IPS-20b (cell line): ENCODE results near the gene FKBP2.

ENCODE experiments used
- H3K27ac ChIP-seq: one replicate; pipeline ENCODE4 v1.5.1; 2013; ENCODE audit warnings: low read length
- H3K27me3 ChIP-seq: 2 replicates; pipeline ENCODE4 v1.6.1; 2013; ENCODE audit warnings: mild to moderate bottlenecking, low read length, inconsistent platforms; ENCODE audit not compliant: insufficient read depth
- H3K36me3 ChIP-seq: 2 replicates; pipeline ENCODE4 v1.6.1; 2013; ENCODE audit warnings: low read depth, mild to moderate bottlenecking, inconsistent platforms, low read length, moderate library complexity; ENCODE audit not compliant: insufficient read depth
- H3K4me1 ChIP-seq: 2 replicates; pipeline ENCODE4 v1.6.1; 2013; ENCODE audit warnings: mild to moderate bottlenecking, control low read depth, inconsistent platforms, low read length, moderate library complexity; ENCODE audit not compliant: insufficient read depth
- H3K4me3 ChIP-seq: 2 replicates; pipeline ENCODE4 v1.5.1; 2013; ENCODE audit warnings: mild to moderate bottlenecking, low read length, inconsistent platforms
- H3K9ac ChIP-seq: 2 replicates; pipeline ENCODE4 v1.6.1; 2013; ENCODE audit warnings: low read depth, mild to moderate bottlenecking, inconsistent platforms, low read length, moderate library complexity
- H3K9me3 ChIP-seq: 2 replicates; pipeline ENCODE4 v1.6.1; 2013; ENCODE audit warnings: mild to moderate bottlenecking, low read depth, low read length, inconsistent platforms; ENCODE audit not compliant: insufficient read depth

FKBP2 gene

DNA sequence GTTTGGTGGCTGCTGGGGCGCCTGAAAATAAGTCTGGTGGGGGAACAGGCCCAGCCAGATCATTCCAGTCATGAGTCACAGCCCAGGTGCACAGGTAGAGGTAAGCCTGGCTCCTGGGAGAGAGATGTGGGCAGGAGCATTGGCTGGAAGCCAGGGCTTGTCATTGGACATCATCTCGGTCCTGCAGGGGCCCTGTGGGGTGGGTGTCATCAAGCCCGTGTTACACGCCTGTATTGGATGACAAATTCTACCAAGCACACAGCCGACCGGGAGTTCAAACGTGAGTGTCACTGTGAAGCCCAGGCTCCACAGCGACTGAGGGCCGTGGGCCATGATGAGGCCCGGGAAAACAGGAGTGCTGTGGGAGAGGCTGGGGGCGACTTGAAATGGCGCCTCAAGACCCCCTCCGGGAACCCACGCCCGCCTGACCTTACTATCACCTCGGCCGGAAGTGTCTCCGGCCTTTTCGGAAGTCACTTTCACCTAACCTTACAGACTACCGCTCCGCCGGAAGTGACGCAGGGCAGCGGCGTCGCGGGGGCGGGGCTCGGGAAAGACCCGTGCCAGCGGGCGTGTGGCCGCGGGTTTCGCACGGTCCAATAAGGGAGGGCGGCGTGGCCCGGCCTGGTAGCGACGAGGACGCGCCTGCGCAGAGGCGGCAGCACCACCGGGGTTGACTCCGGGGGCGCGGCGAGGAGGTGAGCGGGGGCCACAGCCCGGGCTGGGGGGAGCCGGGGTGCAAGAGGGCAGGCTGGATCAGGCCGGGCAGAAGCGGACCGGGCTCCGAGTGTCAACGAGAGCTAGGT lies at the start of gene FKBP2:
FKBP2 (plus strand) TSS at position 661 of the 806 bp plus-strand sequence. CDS start 1,293 bp downstream, outside the sequence.
- H3K9ac ChIP-seq, result peak within 1 kb of the TSS; percentile 92
- H3K9me3 ChIP-seq, result no peaks in the 10 kb centered on the region
- peaks cover 34% of the 10 kb centered on the region for H3K36me3 ChIP-seq
- H3K4me3 ChIP-seq, result peak within 1 kb of the TSS; percentile 83
- no peaks in the 10 kb centered on the region for H3K27me3 ChIP-seq
- H3K4me1 ChIP-seq, result 0 out of 2 replicates have a peak, but pooled peaks cover 7% of the 10 kb centered on the region
- peak within 1 kb of the TSS; percentile 74 for H3K27ac ChIP-seq

GRCh38 chr11:64192434-64192833 lies 48.5 kb upstream of the FKBP2 start:
- no peaks in the 10 kb centered on the region; the same call in 1 of the 2 replicates for H3K9me3 ChIP-seq
- no peak overlapping the region for H3K4me3 ChIP-seq
- H3K4me1 ChIP-seq, result no peaks in the 10 kb centered on the region
- no peaks in the 10 kb centered on the region for H3K27me3 ChIP-seq
- peaks cover 75% of the 10 kb centered on the region for H3K36me3 ChIP-seq
- no peak overlapping the region for H3K27ac ChIP-seq
- H3K9ac ChIP-seq, result no peak overlapping the region

DNA sequence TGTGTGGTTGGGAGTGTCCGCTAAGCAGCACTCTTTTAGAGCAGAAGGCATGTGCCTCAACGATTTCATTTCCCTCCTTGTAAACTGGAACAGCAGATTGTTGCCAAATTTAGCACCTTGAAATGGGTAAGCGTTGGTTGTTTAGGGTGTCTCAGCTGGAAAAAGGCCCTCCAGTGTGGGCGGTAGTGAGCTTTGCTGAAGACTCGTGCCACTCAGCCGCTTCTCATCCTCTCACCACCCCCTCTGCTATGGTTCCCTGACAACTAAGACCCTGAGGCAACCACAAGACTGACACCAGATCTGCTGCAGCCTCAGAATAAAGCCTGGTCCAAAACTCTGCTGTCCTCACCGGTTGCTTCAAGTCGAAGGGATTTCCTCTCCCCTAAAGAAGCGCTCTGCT lies 44.3 kb upstream of the FKBP2 start:
- Histone ChIP-seq H3K36me3 (peaks cover 91% of the 10 kb centered on the region), H3K4me3 (no peak overlapping the region), H3K4me1 (no peaks in the 10 kb centered on the region), H3K9ac (no peak overlapping the region), H3K9me3 (no peaks in the 10 kb centered on the region; the same call in 1 of the 2 replicates), H3K27ac (no peak overlapping the region), H3K27me3 (no peaks in the 10 kb centered on the region)

DNA sequence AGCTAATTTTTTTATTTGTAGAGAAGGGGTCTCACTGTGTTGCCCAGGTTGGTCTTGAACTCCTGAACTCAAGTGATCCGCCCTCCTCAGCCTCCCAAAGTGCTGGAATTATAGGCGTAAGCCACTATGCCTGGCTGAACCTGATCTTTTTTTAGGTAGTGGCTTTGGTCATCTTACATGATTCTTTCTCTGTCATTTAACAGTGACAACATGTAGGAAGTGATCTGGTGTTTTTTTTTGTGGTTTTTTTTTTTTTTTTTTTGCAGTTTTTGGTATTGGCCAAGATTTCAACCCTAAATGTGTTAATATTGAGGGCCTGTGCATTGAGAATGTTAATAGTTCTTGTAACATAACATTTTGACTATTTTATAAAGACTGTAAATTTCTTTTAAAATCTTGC lies 42.4 kb upstream of the FKBP2 start:
- H3K4me3 ChIP-seq, result no peak overlapping the region
- no peaks in the 10 kb centered on the region; the same call in 1 of the 2 replicates for H3K9me3 ChIP-seq
- H3K27me3 ChIP-seq, result no peaks in the 10 kb centered on the region
- H3K36me3 ChIP-seq, result peaks cover 95% of the 10 kb centered on the region
- no peaks in the 10 kb centered on the region for H3K4me1 ChIP-seq
- no peak overlapping the region for H3K9ac ChIP-seq
- no peak overlapping the region for H3K27ac ChIP-seq

DNA sequence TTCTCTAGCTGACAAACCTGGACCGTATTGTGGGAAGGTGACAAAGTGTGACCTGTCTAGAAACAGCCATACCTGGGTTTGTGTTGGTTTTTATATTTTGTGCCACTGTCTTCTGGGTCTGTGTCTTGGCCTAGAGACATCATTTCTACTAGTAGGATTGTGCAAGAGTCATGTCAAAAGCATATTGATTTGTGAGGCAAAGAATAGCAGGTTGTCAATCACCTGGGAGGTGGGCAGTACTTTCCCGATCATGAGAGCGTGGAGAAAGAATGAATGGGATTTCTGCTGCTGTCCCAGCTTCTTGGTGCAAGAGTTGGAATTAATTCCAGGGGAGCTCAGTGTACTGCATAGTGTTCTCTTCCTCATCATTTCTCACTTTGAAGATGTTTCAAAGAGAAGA lies 39.4 kb upstream of the FKBP2 start:
- Histone ChIP-seq H3K27ac (no peak overlapping the region), H3K27me3 (no peaks in the 10 kb centered on the region), H3K36me3 (peaks cover 94% of the 10 kb centered on the region), H3K9ac (no peak overlapping the region), H3K4me1 (no peaks in the 10 kb centered on the region), H3K4me3 (no peak overlapping the region), H3K9me3 (no peaks in the 10 kb centered on the region; the same call in 1 of the 2 replicates)

- Histone ChIP-seq H3K9me3 (no peaks in the 10 kb centered on the region), H3K4me3 (no peak overlapping the region), H3K36me3 (peaks cover 87% of the 10 kb centered on the region), H3K27me3 (no peaks in the 10 kb centered on the region), H3K4me1 (no peaks in the 10 kb centered on the region), H3K9ac (no peak overlapping the region), H3K27ac (no peak overlapping the region)
Measured at GRCh38 chr11:64202992-64203391, 37.9 kb upstream of the FKBP2 start.

- no peaks in the 10 kb centered on the region for H3K4me1 ChIP-seq
- no peak overlapping the region for H3K27ac ChIP-seq
- H3K4me3 ChIP-seq, result no peak overlapping the region
- no peaks in the 10 kb centered on the region for H3K27me3 ChIP-seq
- H3K36me3 ChIP-seq, result peaks cover 82% of the 10 kb centered on the region
- H3K9ac ChIP-seq, result no peak overlapping the region
- H3K9me3 ChIP-seq, result no peaks in the 10 kb centered on the region
Measured at GRCh38 chr11:64203421-64204079, 37.3 kb upstream of the FKBP2 start.

- no peaks in the 10 kb centered on the region for H3K27me3 ChIP-seq
- no peak overlapping the region for H3K9ac ChIP-seq
- H3K4me3 ChIP-seq, result no peak overlapping the region
- H3K36me3 ChIP-seq, result peaks cover 77% of the 10 kb centered on the region
- H3K27ac ChIP-seq, result no peak overlapping the region
- no peaks in the 10 kb centered on the region for H3K9me3 ChIP-seq
- no peaks in the 10 kb centered on the region for H3K4me1 ChIP-seq
Measured at GRCh38 chr11:64204080-64204440, 36.8 kb upstream of the FKBP2 start.

DNA sequence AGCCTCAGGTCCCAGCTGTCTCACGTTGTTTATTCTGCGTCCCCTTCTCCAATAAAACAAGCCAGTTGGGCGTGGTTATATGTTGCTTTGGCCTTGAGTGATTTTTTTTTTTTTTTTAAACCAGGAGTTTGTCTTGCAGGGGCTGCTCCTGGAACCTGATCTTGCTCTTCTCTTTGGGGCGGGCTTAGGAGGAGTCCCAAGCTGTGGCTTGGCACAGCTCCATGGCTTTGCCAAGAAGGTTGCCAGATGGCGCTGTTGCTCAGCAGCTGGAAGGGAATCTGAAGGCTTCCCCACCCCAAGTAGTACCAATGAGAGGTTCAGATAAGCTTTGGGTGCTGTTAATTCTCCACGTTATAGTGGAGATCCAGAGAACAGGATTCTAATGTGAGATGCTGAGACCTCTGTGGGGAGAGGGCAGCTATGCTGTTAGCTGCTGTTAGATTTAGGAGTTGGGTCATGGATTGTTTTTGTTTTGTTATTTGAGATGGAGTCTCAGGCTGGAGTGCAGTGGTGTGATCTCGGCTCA lies 36.4 kb upstream of the FKBP2 start:
- Histone ChIP-seq H3K4me1 (no peaks in the 10 kb centered on the region), H3K27me3 (no peaks in the 10 kb centered on the region), H3K36me3 (peaks cover 77% of the 10 kb centered on the region), H3K9me3 (no peaks in the 10 kb centered on the region), H3K27ac (no peak overlapping the region), H3K4me3 (no peak overlapping the region), H3K9ac (no peak overlapping the region)

DNA sequence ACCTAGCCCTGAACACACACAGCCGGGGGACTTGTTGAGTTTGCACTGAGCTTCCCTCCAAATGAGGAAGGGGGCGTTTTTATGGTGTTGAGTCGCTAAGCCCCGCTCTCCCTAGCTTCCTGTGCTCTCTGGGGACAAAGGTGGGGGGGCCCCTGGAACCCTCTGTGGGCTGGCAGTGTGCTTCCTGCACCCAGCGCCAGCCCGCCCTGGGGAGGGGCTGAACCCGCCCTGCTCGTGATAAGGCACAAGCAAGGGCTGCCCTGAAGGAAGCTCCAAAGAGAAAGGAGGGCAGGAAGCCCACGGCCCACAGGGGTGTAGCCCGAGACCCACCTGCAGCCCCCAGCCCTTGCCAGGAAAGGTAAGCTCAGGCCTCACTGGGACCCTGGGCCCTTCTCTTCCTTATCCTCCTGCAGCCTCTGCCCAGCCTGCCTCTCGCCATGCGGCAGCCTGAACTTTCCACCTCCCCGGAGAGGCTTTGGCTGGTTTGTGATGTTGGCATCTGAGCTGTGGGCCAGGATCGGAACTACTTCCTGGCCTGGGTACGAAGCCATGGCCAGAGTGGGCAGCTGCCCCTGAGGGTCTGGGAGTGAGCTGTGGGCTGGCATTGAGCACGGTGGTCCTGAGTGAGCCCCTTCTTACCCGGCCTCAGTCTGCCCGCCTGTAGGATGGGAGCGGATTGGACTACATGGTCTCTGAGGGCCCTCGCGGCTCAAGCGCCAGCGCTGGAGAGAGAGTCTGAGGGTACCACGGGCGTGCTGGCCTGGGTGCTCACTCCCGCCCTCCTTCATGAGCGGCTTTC lies 34.2 kb upstream of the FKBP2 start, which contains the start of gene FERMT3:
FERMT3 (plus strand) TSS at position 265 of the 799 bp plus-strand sequence. CDS start 644 bp downstream, outside the sequence.
- peaks cover 56% of the 10 kb centered on the region for H3K36me3 ChIP-seq
- no peaks in the 10 kb centered on the region for H3K9me3 ChIP-seq
- H3K27me3 ChIP-seq, result no peaks in the 10 kb centered on the region
- H3K9ac ChIP-seq, result no peak within 1 kb of the TSS; the same call in 1 of the 2 replicates
- no peaks in the 10 kb centered on the region for H3K4me1 ChIP-seq
- no peak within 1 kb of the TSS for H3K4me3 ChIP-seq
- H3K27ac ChIP-seq, result no peak within 1 kb of the TSS
